Keratinocyte (primary cell): ENCODE measurements around the gene PLEKHN1.

Experiments
- EZH2 ChIP-seq: IDR thresholded peaks from one replicate; pipeline ENCODE4 v1.6.1; 2012; ENCODE audit warnings: inconsistent platforms, mild to moderate bottlenecking, low read length, moderate library complexity
- TF ChIP-seq, protein P1 (sequence below), 3 experiments: IDR thresholded peaks in 1 of 3; conservative IDR thresholded peaks in 1 of 3; optimal IDR thresholded peaks in 1 of 3; 2 replicates in 2 of 3; 3 replicates in 1 of 3; pipeline versions ENCODE3 to v1.5.1; 2011; ENCODE audit warnings: low read length in 3 of 3, mild to moderate bottlenecking in 3 of 3, moderate library complexity in 2 of 3, control low read depth in 1 of 3, inconsistent platforms in 1 of 3; ENCODE audit not compliant: insufficient read depth in 2 of 3; ENCODE audit errors: extremely low read depth in 1 of 3

DNA sequence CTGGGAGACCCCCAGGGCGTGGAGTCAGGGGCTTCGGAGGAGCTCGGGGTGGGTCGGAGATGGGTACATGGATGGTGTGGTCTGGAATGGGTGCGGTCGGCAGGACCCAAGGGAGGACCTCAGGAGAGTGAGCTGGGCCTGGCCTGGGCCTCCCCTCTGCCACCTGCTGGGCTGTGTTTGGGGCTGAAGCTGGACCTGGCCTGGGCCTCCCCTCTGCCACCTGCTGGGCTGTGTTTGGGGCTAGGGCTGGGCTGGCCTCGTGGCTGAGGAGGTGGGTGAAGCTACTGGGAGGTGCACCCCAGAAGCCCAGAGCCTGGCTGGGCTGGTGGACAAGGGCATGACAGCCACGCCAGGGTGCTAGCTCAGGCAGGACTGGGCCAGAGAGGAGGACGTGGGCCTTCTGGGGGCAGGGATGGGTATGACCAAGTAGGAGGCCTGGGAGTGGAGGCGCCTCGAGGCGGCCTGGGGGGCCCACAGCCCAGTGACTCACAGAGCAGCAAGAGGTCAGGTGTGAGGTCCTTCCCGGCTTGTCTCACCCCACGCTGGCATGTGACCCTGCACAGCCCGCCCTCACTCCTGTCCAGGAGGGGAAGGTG, 28.1 kb upstream of the PLEKHN1 start:
- TF ChIP-seq, protein P1, sequence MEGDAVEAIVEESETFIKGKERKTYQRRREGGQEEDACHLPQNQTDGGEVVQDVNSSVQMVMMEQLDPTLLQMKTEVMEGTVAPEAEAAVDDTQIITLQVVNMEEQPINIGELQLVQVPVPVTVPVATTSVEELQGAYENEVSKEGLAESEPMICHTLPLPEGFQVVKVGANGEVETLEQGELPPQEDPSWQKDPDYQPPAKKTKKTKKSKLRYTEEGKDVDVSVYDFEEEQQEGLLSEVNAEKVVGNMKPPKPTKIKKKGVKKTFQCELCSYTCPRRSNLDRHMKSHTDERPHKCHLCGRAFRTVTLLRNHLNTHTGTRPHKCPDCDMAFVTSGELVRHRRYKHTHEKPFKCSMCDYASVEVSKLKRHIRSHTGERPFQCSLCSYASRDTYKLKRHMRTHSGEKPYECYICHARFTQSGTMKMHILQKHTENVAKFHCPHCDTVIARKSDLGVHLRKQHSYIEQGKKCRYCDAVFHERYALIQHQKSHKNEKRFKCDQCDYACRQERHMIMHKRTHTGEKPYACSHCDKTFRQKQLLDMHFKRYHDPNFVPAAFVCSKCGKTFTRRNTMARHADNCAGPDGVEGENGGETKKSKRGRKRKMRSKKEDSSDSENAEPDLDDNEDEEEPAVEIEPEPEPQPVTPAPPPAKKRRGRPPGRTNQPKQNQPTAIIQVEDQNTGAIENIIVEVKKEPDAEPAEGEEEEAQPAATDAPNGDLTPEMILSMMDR (optimal IDR thresholded peaks at IDR 0.05 in 1 of 3, IDR thresholded peaks at IDR 0.05 in 1 of 3, conservative IDR thresholded peaks at IDR 0.05 in 1 of 3; ENCODE audit: extremely low read depth in 1 of 3, insufficient read depth in 2 of 3, low read length in 3 of 3): peak; percentile 58 to 92 (median 78)
- no peak for TF ChIP-seq EZH2
